ENCODE measurements around the gene BSDC1.

BSDC1 gene

DNA sequence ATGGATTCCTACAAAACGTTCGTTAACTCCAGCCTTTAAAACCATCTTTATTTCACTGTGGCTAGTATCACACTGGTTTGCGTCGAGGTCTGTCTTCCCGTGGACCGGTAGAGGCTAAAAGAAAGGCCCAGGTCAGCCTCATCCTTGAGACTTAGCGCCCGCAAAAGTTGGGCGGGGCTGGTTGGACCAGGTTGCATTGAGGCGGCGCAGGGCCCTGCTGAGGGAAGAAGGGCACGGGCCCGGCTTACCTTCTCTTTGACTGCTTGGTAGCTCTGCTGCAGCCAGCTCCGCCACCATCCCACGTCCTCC, 455 bp downstream of the BSDC1 start:
- ATAC-seq: peak; percentile 7 to 12

- no peak for ATAC-seq
Measured at GRCh38 chr1:32393136-32393535, 1.1 kb downstream of the BSDC1 start.

- no peak for ATAC-seq
Measured at GRCh38 chr1:32392325-32392724, 1.9 kb downstream of the BSDC1 start.

GRCh38 chr1:32390904-32391870, 3.1 kb downstream of the BSDC1 start:
- no peak for ATAC-seq

DNA sequence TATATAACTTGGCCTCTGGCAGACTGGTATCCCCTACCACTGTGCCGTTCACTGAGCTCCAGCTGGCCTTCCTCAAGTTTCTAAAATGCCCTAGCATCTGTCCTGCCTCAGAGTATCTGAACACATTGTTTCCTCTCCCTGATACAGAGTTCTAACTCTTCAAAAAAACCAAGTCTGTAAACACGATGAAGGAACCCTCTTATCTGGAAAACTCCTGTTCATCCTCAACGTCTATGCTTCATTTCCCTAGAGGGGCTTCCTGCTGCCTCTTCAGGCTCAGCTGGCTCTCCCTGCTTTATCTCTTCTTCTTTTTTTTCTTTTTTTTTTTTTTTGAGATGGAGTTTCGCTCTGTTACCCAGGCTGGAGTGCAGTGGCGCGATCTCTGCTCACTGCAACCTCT, 5.6 kb downstream of the BSDC1 start:
- ATAC-seq: no peak

DNA sequence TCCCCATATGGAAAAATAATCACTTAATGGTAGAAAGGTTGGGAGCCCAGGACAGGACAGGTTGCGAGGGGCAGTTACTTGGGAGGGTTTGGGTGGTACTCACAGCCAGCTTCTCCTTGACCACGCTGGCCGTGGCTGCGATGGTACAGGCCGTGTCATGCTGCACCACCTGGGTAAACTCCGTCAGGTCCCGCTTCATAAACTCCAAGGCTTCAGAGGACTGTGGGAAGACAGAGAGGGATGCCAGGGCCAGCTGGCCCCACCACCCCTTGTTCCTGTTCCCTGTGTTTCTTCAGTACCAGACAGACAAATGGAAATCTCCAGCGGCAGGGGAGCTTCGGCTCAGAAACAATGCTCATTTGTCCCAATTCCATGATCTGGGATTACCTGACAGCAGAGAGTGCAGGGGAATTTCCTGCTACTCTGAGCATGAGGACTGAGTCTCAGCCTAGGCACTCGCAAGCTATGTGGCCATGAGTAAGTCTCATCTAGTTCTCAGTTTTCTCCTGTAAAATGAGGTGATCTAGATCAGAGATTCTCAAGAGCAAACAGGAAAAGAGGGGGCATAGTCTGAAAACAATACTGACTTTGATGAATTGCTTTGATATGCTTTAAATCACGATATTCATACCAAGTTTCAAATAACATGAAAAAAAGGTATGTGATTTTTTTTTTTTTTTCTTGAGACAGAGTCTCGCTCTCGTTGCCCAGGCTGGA, 7.4 kb downstream of the BSDC1 start:
- no peak for ATAC-seq

DNA sequence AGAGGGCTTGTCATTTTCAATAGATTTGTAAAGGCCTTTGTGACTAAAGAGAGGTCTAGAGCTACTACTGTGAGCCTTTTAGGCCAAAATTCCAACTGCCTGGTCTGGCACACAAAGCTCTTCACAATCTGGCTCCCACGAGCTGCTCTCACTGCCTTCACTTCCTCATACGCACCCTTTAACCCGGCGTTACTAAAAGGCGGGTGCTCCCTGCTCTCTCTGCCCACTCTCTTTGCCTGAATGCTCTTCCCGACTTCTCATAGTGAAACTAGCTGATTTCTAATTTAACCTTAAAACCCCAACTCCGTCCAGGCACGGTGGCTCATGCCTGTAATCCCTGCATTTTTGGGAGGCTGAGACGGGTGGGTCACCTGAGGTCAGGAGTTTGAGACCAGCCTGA, 14.2 kb downstream of the BSDC1 start:
- no peak for ATAC-seq

- no peak for ATAC-seq
Measured at GRCh38 chr1:32377541-32378220, 16.6 kb downstream of the BSDC1 start.

GRCh38 chr1:32376199-32376598, 18.0 kb downstream of the BSDC1 start:
- ATAC-seq: no peak

DNA sequence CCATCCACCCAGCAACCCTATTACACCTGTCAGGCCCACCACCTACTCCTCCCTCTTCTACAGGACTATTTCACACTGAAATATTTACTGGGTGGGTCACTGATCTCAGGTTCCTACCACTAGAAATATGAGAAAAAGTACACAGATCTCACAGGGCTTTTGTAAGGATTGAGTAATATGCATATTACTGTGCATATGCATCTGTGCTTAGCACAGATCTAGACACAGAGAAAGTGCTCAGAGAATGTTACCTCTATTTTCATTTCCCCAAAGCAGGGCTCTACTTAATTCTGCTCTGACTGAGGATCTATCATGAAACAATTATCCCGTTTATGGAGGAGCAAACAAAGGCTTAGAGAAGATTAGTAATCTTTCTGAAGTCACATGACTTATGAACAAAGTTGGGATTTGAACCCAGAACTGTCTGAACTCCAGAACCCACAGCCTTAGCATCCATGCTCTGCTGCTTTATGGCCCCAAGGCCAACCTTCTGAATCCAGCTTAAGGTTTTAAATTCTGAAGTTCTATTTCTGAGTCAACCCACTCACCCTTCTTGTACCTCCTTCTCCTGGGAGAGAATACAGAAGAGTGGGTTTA, 20.1 kb downstream of the BSDC1 start:
- ATAC-seq: no peak

DNA sequence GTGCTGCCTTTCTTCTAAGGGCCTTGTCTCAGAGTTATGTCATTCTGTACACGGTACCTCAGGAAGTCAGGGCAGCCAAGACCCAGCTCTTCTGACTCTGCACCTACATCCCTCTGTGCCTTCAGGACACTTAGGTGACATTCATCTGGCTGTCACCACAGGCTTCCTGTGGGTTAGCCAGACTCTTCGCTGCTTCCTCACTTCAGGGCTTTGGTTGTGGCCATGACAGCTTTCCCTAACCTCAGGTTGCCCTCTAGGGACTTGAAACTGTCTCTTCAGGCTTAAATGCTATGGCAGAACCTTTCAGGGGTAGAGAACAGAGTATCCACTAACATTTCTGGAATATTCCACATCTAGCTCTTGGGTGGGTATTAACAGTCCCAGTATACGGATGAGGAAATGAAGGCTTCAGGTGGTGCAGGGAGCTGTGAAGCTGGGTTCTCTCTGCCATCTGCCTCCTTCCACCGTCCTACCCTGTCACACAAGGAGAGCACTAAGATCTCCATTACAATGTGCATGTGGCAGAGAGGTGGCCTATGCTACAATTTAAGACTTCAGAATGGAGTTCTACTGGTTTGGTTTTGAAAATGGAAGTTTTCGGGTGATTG, 22.0 kb downstream of the BSDC1 start:
- ATAC-seq: peak; percentile 68 to 78

- ATAC-seq: no peak
Measured at GRCh38 chr1:32367912-32368635, 26.2 kb downstream of the BSDC1 start.

- no peak for ATAC-seq
Measured at GRCh38 chr1:32365445-32365844, 28.8 kb downstream of the BSDC1 start.

DNA sequence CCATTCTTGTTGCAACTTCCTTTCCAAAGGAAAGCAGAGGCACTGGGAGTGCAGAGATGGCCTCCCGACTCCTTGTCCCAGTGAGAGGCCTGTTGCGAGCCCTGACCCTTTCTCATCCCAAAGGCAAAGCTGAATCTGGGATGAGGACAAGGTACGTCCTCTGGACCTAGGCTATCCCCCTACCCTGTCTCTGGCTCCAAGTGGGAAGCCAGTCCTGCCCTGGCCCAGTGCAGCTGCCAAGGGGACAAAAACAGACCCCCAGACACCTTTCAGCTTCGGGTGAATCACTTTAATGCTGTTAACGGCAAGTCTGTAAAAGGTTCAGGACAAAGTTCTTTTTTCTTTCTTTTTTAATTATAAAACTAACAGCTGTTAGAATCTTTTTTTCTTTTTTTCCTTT, 29.4 kb downstream of the BSDC1 start:
- no peak for ATAC-seq

DNA sequence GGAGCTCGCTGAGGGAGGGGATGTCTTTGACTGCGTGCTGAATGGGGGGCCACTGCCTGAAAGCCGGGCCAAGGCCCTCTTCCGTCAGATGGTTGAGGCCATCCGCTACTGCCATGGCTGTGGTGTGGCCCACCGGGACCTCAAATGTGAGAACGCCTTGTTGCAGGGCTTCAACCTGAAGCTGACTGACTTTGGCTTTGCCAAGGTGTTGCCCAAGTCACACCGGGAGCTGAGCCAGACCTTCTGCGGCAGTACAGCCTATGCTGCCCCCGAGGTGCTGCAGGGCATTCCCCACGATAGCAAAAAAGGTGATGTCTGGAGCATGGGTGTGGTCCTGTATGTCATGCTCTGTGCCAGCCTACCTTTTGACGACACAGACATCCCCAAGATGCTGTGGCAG, 30.5 kb downstream of the BSDC1 start:
- no peak for ATAC-seq

DNA sequence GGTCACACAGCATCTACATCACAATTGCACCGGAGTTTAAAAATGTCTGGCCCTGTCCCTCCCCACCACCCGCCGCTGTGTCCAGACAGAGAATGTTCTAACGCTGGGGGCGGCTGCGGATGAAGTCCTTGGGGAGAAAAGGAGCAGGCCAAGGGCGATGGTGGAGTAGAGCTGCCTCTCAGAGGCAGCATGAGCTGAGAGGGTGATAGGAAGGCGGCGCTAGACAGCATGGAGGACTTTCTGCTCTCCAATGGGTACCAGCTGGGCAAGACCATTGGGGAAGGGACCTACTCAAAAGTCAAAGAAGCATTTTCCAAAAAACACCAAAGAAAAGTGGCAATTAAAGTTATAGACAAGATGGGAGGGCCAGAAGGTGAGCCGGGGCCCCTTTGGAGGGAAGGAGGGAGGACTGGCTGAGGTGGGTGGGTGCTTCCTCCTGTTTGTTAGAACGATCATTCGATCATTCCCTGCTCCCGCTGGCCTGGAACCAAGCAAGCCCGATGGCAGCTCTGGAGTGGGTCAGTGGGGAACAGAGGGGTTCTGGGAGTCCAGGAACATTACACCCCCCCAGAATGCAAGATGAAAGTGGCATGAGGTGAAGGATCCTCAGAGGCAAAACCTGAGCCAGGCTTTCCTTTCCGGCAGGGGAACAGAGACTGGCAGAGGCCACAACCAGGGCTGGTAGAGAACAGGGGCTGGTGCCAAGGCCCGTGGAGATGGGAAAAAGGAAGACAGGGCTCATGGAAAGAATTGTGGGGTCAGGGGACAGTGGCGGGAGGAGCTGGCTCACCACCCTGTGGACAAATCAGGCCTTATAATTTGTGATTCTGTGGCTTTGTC, 31.5 kb downstream of the BSDC1 start, which contains the start of the genes FAM229A and TSSK3:
Gene FAM229A, minus strand, starts transcription at position 12 of the 840 bp plus-strand sequence. CDS start 394 bp downstream, outside the sequence.
Gene TSSK3, plus strand, starts transcription at position 66 of the 840 bp plus-strand sequence. Its CDS starts 163 bp downstream, at position 229.
- ATAC-seq: no peak

- ATAC-seq: peak; percentile 45 to 52
Measured at GRCh38 chr1:32361674-32362473, 32.4 kb downstream of the BSDC1 start.

DNA sequence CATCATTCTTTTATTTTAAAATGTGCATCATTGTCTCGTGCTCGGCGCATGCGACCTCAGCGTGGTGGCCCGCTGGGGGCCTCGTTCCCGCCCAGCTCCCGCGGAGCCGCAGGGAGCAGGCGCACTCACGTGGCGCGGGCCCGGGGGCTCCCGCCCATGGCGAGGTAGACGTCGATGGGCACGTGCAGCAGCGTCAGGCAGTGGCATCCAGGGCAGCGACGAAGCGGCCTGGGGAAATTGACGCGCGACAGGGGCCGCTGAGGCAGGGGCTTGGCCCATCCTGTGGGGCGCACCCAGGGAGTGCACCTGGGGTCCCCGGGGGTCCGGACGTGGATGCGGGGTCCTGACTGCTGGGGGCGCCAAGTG, 33.0 kb downstream of the BSDC1 start:
- ATAC-seq: no peak

GRCh38 chr1:32358435-32358834, 35.8 kb downstream of the BSDC1 start:
- ATAC-seq: no peak

DNA sequence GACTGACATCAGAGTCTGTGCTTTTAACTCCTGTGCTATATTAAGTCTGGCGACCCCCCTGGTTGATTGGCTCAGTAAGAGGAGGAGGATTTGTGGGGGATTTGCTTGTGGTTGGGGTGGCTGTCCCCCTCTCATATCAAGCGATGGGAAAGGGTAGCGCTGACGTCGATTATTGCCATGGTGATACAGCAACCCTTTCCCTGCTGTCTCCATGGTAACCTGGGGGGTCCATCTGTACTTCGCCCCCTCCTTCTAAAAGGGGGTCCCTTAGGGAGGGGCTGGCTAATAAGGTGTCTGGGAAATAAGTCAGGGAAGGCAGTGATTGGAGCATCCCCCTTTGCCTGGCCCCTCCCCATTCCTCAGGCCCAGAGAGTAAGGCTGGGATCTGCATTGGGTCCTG, 36.6 kb downstream of the BSDC1 start:
- ATAC-seq: no peak

Data from activated CD4-positive, CD25-positive, alpha-beta regulatory T cell treated with anti-CD3 and anti-CD28 coated beads, Interleukin-2, amount 50 U/mL, for 24 hours (primary cell).